Measurements from ENCODE around the gene NRXN3. TPM values are rescaled to one million over a fixed set of nuclear protein-coding genes. Genes with fewer than 3 reads are reported as not detected.

NRXN3 gene
- total RNA-seq, 1 donor from 2014 or later: 35.6 TPM

GRCh38 chr14:79298373-79298772 is 1128.2 kb downstream of the NRXN3 start:
- no peak for DNase-seq

DNA sequence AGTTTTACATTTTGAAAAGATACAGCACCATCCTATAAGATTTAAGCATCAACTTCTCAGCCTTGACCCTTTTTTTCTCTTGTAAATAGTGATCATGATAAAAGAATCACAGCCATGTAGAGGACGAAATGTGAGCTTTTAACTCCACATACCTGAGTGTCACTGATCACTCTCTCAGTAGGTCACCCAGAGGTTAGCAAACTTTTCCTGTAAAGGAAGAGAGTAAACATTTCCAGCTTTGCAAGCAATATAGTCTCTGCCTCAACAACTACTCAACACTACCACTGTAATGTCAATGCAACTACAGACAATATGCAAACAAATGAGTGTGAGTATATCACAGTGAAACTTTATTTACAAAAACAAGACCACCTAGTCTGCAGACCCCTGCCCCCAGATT is 1129.0 kb downstream of the NRXN3 start:
- no peak for DNase-seq

DNA sequence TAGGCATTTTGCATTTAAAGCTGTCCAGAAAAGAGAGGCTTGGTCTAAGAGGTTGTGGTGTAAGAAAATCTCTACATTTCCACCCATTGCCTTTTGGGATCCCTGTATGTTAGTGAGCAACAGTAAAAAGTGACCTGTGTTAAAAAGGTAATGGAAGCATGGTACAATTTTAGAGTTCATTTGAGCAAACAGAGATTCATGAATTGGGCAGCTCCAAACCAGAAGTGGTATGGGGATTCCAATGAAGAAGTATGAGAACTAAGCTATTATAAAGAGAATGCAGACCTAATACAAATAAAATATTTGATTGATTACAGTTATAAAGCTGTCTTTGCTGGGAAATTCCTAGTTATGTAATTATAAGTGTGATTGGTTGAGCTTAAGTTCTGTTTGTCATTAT is 1134.1 kb downstream of the NRXN3 start:
- no peak for DNase-seq

GRCh38 chr14:79306546-79306945 is 1136.4 kb downstream of the NRXN3 start:
- no peak for DNase-seq

- no peak for DNase-seq
These were observed 1148.2 kb downstream of the NRXN3 start for GRCh38 chr14:79318371-79318770.

DNA sequence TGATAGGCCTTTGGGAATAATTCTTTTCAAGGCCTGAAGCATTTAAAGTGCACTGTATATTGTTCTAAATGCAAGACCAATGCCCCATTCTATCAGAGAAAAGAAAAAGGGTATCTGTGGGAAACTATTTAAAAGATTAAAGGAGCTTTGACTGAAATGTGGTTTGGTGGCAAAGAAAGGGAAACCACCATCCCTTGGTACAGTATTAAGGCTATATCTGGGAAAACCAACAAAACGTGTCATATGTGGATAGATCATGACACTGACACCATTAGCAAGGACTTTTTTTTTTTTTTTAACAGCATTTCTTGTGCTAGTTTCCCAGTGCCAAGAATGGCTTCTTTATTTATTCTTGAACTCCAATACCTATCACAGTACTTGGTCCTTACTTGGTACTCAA is 1150.4 kb downstream of the NRXN3 start:
- DNase-seq: no peak

- DNase-seq: no peak
These were observed 1150.9 kb downstream of the NRXN3 start for GRCh38 chr14:79321070-79321469.

DNA sequence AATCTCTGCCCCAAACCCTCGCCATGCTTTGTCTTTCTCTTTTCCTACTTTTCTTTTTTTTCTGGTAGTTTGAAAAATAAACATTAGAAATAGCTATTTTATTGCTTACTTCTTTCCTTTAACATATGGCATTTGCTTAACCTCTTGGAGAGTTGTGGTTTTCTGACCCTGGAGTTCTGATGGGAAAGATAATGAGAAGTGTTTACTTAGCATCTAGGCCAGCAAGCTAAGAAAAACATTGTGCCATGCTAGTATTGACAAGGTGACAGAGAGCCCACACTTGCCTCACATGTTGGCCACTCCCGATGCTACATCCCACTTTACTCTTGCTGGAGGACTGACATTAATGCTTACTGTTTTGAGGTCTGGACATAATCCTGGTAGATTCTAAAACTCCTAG is 1154.9 kb downstream of the NRXN3 start:
- no peak for DNase-seq

- no peak for DNase-seq
These were observed 1155.4 kb downstream of the NRXN3 start for GRCh38 chr14:79325557-79325956.

- DNase-seq: no peak
These were observed 1158.7 kb downstream of the NRXN3 start for GRCh38 chr14:79328863-79329262.

GRCh38 chr14:79331830-79332229 is 1161.7 kb downstream of the NRXN3 start:
- DNase-seq: no peak

- DNase-seq: no peak
These were observed 1162.5 kb downstream of the NRXN3 start for GRCh38 chr14:79332504-79333197.

DNA sequence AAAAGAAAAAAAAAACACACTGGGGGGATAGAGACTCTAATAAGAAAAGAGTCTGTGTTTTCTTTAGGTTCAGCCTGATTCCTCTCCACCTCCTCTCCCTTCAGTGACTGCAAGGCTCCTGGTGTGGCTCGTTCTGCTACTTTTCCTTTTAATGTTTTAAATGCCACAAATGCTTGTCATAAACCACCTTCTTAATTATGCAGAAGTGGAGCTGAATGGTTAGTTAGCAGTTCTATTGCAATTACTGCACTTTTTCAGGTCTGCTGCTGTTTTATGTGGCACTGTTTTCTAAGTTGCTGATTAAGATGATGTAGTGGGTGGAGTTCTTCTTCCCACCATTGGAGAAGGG is 1163.0 kb downstream of the NRXN3 start:
- no peak for DNase-seq

GRCh38 chr14:79334272-79334671 is 1164.1 kb downstream of the NRXN3 start:
- no peak for DNase-seq

DNA sequence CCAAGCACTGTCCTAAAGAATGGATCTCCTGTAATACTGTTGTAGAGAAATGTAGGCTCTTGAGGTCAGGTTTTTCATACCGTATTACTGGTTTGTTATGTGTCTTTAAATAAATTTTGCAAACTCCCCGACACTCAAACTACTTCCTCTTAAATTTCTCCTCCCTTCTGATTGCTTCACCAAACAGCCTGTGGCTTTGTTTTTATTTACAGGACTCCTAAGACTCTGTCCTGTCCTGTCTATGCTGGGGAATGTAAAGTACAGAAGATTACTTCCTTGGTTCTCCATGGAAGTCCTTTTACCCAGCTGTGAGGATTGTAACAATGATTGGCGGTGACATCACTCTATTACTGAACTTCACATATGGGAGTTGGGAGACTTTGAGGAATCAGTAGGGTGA is 1167.6 kb downstream of the NRXN3 start:
- no peak for DNase-seq

- no peak for DNase-seq
These were observed 1172.8 kb downstream of the NRXN3 start for GRCh38 chr14:79342942-79343341.

- DNase-seq: no peak
These were observed 1180.8 kb downstream of the NRXN3 start for GRCh38 chr14:79351011-79351410.

DNA sequence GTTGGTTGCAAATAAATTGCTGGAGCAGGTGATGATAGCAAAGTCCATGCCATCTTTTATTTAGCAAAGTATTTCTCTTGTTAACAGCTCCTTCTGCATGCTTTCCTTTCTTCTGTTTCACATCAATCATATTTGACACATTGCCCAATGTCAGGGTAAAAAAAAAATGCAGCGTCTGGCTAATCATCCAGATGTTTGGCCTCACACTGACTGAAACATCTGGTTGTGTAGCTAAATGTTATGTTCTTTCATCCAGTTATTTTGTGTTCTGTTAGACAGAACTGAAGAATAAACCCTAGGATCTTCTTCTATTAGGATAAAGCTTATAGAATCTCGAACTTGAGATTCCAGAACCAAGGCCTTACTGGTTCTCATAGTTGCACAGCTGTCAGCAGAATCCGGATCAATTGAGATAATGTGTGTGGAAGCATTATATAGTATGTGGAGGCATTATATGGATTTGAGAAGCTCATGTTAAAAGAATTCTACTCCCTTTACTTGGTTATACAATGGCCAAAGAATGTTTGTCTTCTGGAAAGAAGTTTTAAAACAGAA is 1182.0 kb downstream of the NRXN3 start:
- DNase-seq: no peak

- no peak for DNase-seq
These were observed 1184.2 kb downstream of the NRXN3 start for GRCh38 chr14:79354336-79354735.

GRCh38 chr14:79356040-79356439 is 1185.9 kb downstream of the NRXN3 start:
- no peak for DNase-seq

GRCh38 chr14:79357307-79357706 is 1187.1 kb downstream of the NRXN3 start:
- no peak for DNase-seq

GRCh38 chr14:79363291-79363690 is 1193.1 kb downstream of the NRXN3 start:
- no peak for DNase-seq

GRCh38 chr14:79369359-79370332 is 1199.5 kb downstream of the NRXN3 start:
- no peak for DNase-seq
